Upper lobe of left lung (tissue), 4 donors: ENCODE results near the gene SH3BP4.

Experiments
- CTCF ChIP-seq, 6 experiments: fragments of 450-650 bp in 4 of 6; fragments of 200-600 bp in 2 of 6; sonication (generic) in 2 of 6; IDR thresholded peaks; one replicate each; pipeline ENCODE4 v1.5.1; 2016 to 2019; ENCODE audit warnings: antibody characterized with exemption in 6 of 6
- POLR2A ChIP-seq, 4 donors: fragments of 450-650 bp; IDR thresholded peaks; one replicate each; pipeline ENCODE4 v1.5.1; 2016 to 2017; ENCODE audit warnings: antibody characterized with exemption in 4 of 4, mild to moderate bottlenecking in 2 of 4

- TF ChIP-seq CTCF (IDR thresholded peaks at IDR 0.05) (no peak), POLR2A (IDR thresholded peaks at IDR 0.05) (no peak)
Measured at GRCh38 chr2:234955971-234956509, 4.2 kb downstream of the SH3BP4 start.
